A549 (cell line): ENCODE results near the gene SYNPO2.

Source experiments
- CBX2 ChIP-seq: fragments of 200-600 bp; sonication (generic); IDR thresholded peaks from 2 replicates; pipeline ENCODE4 v1.6.1; 2016; ENCODE audit warnings: low read depth, mild to moderate bottlenecking, borderline replicate concordance
- CEBPB ChIP-seq, 2 experiments: fragments of >200 bp in 1 of 2; sonication (Bioruptor Twin) in 1 of 2; formaldehyde crosslinking in 1 of 2; IDR thresholded peaks; 2 replicates each; pipeline ENCODE4 v1.6.1; 2012 to 2016
- CHD2 ChIP-seq: fragments of 150-350 bp; IDR thresholded peaks from 2 replicates; pipeline ENCODE4 v1.6.1; 2014; ENCODE audit warnings: low read length; ENCODE audit not compliant: partially characterized antibody
- CTCF ChIP-seq: fragments of >200 bp; sonication (Bioruptor Twin); formaldehyde crosslinking; IDR thresholded peaks from 3 replicates; pipeline ENCODE4 v1.5.1; 2016
- EP300 ChIP-seq, 2 experiments: fragments of >200 bp; sonication (Bioruptor Twin); formaldehyde crosslinking; IDR thresholded peaks; 2 replicates in 1 of 2; 3 replicates in 1 of 2; pipeline ENCODE4 v1.6.1; 2016 to 2017
- KDM5A ChIP-seq: fragments of 200-600 bp; sonication (generic); IDR thresholded peaks from 2 replicates; pipeline ENCODE4 v1.6.1; 2016; ENCODE audit warnings: antibody characterized with exemption, mild to moderate bottlenecking
- MAFK ChIP-seq: fragments of 450-650 bp; IDR thresholded peaks from 2 replicates; pipeline ENCODE4 v1.6.1; 2014; ENCODE audit not compliant: partially characterized antibody
- MYC ChIP-seq: IDR thresholded peaks from 2 replicates; pipeline ENCODE4 v1.6.1; 2012; ENCODE audit warnings: mild to moderate bottlenecking, inconsistent platforms, low read length, improper control_type of control experiment, borderline replicate concordance
- PHF8 ChIP-seq: fragments of 200-600 bp; sonication (generic); IDR thresholded peaks from 2 replicates; pipeline ENCODE4 v1.6.1; 2016; ENCODE audit warnings: low read depth, mild to moderate bottlenecking, antibody characterized with exemption, moderate library complexity, borderline replicate concordance
- RFX5 ChIP-seq: fragments of 450-650 bp; IDR thresholded peaks from 2 replicates; pipeline ENCODE4 v1.7.1; 2014; ENCODE audit warnings: antibody characterized with exemption, mild to moderate bottlenecking, moderate library complexity
- TP53 ChIP-seq: fragments of 250-450 bp; sonication (Bioruptor Pico); IDR thresholded peaks from 2 replicates; pipeline ENCODE4 v1.5.0; 2021; ENCODE audit warnings: mild to moderate bottlenecking, moderate library complexity
- USF2 ChIP-seq: fragments of 450-650 bp; IDR thresholded peaks from 2 replicates; pipeline ENCODE4 v1.6.1; 2014; ENCODE audit warnings: antibody characterized with exemption

GRCh38 chr4:118997601-118998000, 108.9 kb downstream of the SYNPO2 start:
- TF ChIP-seq MYC, result no peak
- no peak for TF ChIP-seq CTCF
- TF ChIP-seq TP53 (CRISPR knock-in tag), result no peak
- TF ChIP-seq CHD2, result no peak
- no peak for TF ChIP-seq USF2
- no peak for TF ChIP-seq CEBPB (IDR thresholded peaks at IDR 0.05)
- TF ChIP-seq CBX2, result no peak
- no peak for TF ChIP-seq KDM5A
- TF ChIP-seq MAFK, result no peak
- TF ChIP-seq RFX5, result no peak
- TF ChIP-seq EP300 (IDR thresholded peaks at IDR 0.05), result no peak
- TF ChIP-seq PHF8, result no peak
